Measurements from ENCODE around the gene AP1M2.
"Not testable (repeated sequence)": the region's sequence is repeated elsewhere in the genome, so short reads cannot be mapped to it uniquely, and the experiment has no call there.

Gene AP1M2

GRCh38 chr19:10565567-10566407 lies 21.3 kb downstream of the AP1M2 start, which contains the start of gene KRI1:
Gene KRI1, minus strand, starts transcription at chr19:10566010. Its CDS starts 11 bp downstream, at chr19:10565999.
- peak; percentile 67 for DNase-seq (ENCODE audit: low read depth, low spot score)

GRCh38 chr19:10565028-10565566 lies 22.0 kb downstream of the AP1M2 start:
- no peak for DNase-seq (ENCODE audit: low read depth, low spot score)

- DNase-seq (ENCODE audit: low read depth, low spot score): no peak
Measured at GRCh38 chr19:10562609-10563008, 24.5 kb downstream of the AP1M2 start.

GRCh38 chr19:10560154-10560553 lies 27.0 kb downstream of the AP1M2 start:
- no peak for DNase-seq (ENCODE audit: low read depth, low spot score)

GRCh38 chr19:10557603-10558197 lies 29.4 kb downstream of the AP1M2 start:
- DNase-seq (ENCODE audit: low read depth, low spot score): no peak

GRCh38 chr19:10555610-10555973 lies 31.5 kb downstream of the AP1M2 start:
- DNase-seq (ENCODE audit: low read depth, low spot score): no peak

- no peak for DNase-seq (ENCODE audit: low read depth, low spot score)
Measured at GRCh38 chr19:10554760-10555609, 32.1 kb downstream of the AP1M2 start.

- no peak for DNase-seq (ENCODE audit: low read depth, low spot score)
Measured at GRCh38 chr19:10553943-10554381, 33.1 kb downstream of the AP1M2 start.

- DNase-seq (ENCODE audit: low read depth, low spot score): no peak
Measured at GRCh38 chr19:10553087-10553667, 33.9 kb downstream of the AP1M2 start.

- no peak for DNase-seq (ENCODE audit: low read depth, low spot score)
Measured at GRCh38 chr19:10552510-10553053, 34.5 kb downstream of the AP1M2 start.

GRCh38 chr19:10551698-10552301 lies 35.3 kb downstream of the AP1M2 start:
- DNase-seq (ENCODE audit: low read depth, low spot score): no peak

GRCh38 chr19:10551006-10551405 lies 36.1 kb downstream of the AP1M2 start:
- DNase-seq (ENCODE audit: low read depth, low spot score): not testable (repeated sequence)

- no peak for DNase-seq (ENCODE audit: low read depth, low spot score)
Measured at GRCh38 chr19:10550336-10550735, 36.8 kb downstream of the AP1M2 start.

GRCh38 chr19:10549733-10550132 lies 37.4 kb downstream of the AP1M2 start:
- no peak for DNase-seq (ENCODE audit: low read depth, low spot score)

- DNase-seq (ENCODE audit: low read depth, low spot score): no peak
Measured at GRCh38 chr19:10548746-10549276, 38.3 kb downstream of the AP1M2 start.

GRCh38 chr19:10546817-10547216 lies 40.3 kb downstream of the AP1M2 start:
- DNase-seq (ENCODE audit: low read depth, low spot score): no peak

- no peak for DNase-seq (ENCODE audit: low read depth, low spot score)
Measured at GRCh38 chr19:10544753-10545251, 42.3 kb downstream of the AP1M2 start.

- no peak for DNase-seq (ENCODE audit: low read depth, low spot score)
Measured at GRCh38 chr19:10544242-10544752, 42.8 kb downstream of the AP1M2 start.

GRCh38 chr19:10543420-10544241 lies 43.5 kb downstream of the AP1M2 start, which contains the start of gene ATG4D:
Gene ATG4D, plus strand, starts transcription at chr19:10543904. Its CDS starts 187 bp downstream, at chr19:10544091.
- no peak for DNase-seq (ENCODE audit: low read depth, low spot score)

Data from iPS DF 19.7 (cell line).